GM19467 (cell line): ENCODE data around the gene WWOX.

Experiments used
- ATAC-seq: cut with Tn5 transposase; IDR thresholded peaks from one replicate; pipeline ENCODE4 v1.9.1; 2021; ENCODE audit warnings: mild to moderate bottlenecking, moderate library complexity; ENCODE audit not compliant: unreplicated experiment

WWOX gene

DNA sequence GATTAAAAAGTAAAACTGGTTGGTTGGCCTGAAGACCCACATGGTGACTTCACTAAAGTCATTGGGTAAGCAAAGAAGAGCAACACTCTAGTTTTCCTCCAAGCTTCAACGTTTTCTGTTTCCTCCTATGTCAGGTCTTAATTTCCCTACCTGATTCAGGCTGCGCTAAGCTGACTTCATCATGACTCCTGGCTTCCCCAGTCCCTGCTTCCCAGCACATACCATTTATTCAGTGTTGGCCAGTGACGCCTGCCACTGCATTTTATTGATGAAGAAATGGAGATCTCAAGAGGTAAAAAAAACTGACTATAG lies 645.3 kb downstream of the WWOX start:
- no peak for ATAC-seq

DNA sequence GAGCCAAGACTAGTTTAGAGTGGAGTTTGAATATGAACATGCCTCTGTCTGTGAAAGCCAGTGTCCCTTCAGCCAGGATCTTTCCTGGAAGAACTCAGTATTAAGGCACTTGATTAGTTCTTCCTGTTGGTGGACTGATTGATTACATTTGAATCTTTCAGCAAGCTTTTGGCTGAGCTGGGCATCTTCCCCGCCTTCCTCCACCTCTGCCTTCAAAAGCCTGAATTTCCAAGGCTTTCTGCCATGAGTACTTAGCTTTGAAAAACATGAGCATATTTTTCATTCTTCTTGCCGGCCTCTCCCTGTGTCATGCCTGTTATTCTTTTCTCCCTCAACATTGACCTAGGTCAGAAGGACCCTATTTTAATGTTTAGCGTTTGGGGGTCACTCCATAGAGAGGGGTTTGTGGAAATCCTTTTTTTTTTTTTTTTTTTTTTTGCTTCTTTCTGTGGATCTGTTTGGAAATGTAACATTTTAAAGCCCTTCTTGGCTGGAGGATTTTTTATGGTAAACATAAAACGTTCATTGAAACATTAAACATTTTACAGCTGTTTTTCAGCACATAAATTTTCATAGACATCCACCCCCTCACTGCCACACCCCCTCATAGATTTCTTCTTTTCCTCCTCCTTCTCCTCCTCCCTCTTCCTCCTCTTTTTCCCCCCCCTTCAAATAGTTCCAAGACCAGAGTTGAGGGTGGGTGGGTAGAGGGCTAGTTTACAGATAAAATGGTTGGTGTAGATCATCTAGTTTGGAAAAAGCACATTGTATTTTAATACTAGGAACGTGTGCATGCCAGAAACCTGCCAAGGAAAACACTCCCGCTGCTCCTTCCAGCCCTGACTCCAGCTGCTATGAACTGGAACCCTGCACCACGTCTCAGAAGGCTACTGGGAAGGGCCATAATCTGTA lies 645.9 kb downstream of the WWOX start:
- ATAC-seq: no peak

DNA sequence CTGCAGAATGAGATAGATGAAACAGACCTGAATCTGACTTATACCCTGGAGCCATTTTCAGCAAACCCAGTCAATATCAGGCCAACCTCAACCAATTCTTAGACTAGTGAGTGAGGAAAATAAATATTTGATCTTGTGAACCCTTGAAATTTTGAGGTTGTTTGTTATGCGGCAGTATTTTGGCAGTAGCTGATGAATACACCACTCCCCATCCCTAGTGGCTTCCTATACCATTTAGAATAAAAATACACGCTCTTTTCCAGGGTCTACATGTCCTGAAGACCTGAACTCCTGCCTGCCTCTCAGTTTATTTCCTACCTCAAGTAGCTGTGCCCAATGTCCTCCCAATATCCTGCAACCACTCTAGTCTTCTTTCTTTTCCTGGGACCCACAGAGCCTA lies 647.3 kb downstream of the WWOX start:
- ATAC-seq: no peak

DNA sequence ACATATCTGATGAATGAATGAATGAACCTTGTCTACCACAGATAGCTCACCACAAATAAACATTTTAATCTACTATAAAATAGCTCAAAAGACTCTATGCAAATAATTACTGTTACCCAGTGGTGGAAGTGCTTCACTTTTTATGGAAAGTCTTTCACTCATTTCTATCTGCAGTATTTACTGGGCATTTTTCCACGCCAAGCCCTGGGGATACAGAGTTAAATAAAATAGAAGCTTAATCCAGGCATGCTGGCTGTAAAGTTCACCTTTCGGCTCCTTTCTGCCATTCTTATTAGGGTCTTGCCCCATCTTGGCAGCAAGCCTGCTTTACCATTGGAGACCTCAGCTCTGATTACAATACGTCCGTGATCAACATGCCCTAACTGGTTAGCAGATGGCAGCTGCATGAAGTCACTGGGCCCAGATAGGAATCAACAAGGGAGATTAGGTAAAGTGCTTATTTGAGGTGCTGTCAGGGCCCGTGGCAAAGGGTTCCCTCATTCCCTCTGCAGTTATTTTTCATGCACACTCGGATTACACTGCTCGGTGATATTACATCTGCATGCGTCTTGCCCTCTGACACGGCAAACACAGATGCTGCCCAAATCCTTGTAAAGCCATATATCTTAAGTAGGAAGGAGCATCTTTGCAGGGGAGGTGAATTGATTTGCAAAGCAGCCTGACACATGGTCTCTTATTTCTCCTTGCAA lies 648.9 kb downstream of the WWOX start:
- ATAC-seq: no peak

DNA sequence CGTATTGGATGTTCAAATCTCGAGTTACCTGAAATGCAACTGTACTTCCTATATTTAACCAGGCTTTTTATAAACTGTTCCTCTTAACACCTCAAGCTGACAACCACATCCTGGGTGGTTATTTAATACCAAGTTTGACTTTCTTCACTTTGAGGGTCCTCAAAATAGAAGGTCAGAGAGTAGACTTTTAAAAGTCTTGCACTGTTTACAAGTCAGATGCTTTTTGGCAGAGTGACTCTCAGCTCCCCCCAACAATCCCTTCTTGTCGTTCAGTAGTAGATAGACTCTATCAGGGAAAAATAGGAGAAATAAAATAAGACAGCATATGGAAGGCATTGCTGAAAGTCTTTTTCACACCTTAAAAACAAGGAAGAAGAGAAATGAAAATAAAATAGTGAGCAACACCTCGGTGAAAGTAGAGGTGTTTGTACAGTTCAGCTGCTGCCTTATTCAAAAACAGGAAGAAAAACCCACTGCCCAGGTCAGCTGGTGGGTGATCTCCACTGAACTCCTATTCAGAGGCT lies 650.4 kb downstream of the WWOX start:
- peak; percentile 77 for ATAC-seq

DNA sequence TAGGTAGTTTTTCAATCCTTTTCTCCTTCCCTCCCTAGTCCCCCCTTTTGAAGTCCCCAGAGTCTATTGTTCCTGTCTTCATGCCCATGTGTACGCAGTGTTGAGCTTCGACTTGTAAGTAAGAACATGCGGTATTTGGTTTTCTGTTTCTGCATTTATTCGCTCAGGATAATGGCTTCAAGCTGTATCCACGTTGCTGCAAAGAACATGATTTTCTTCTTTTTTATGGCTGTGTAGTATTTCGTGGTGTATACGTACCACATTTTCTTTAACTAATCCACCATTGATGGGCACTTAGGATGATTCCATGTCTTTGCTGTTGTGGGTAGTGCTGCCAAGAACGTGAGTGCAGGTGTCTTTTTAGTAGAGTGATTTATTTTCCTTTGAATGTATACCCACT lies 651.2 kb downstream of the WWOX start:
- no peak for ATAC-seq

DNA sequence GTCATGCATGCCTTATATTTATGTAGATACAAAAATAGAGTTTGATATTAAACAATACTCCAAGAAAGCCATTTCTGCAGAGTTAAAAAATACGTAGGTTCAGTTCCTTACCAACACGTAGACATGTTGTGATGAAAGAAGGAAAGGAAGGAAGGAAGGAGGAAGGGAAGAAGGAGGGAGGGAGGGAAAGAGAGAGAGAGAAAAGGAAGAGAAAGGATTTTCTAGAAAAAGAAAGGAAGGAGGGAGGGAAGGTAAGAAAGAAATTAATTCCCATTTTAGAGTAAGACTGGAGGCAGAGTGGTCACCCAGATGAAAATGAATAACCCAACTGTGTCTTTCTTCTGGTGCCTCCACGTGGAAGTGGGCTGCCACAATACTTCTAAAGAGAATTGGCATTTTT lies 652.1 kb downstream of the WWOX start:
- ATAC-seq: no peak

DNA sequence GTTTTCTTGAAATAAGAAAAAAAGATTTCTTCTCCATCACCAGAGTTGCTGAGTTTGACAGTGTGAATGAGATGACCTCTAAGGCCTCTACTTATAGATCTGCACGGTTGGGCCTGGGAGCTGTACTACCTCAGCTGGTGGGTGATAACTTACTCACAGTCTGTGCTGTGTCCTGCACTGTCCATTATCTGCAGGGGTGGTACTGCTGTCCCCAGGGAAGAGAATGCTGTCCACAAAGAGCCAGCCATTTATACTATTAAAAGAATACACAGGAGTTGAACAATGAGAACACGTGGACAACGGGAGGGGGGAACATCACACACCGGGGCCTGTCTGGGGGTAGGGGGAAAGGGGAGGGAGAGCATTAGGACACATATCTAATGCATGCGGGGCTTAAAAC lies 655.3 kb downstream of the WWOX start:
- no peak for ATAC-seq

DNA sequence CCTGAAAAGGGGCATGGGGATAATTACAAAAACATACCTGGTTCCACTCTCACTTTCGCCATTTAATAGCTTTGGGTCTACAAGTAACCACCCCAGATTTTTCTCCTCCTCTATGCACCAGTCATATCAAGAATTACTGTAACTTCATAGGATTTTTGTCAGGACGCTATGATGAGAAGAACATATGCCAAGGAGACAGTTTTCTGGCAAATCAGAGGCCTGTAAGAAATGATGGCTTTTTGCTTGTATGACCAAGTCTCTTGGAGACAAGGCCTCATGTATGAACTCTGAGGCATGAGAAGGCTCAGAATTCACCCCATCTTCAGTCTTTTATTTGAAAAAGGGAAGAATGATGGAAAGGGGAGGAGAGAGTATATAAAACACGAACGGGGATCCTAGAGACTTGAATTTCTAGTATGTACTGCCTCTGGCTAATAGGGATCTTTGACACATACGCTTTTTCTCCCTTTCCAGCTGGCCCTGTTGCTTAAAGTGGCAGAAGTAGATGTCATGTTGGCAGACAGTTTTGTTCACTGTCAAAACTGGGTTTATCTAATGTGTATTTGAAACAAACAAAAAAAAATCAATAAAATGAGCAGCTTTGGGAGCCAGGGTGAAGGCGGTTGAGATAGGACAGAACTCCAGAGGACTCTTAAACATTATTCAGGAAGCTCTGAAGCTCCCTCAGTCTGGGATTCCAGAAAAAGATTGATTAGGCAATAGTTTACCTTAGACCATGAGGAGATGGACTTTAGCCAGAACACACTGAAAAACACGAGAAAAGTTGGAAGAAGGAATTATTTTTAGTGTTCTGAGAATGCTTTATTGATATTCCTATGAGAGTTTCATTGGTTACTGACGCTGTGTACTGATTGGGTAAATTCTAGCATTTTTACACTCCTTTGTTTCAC lies 656.6 kb downstream of the WWOX start:
- no peak for ATAC-seq

DNA sequence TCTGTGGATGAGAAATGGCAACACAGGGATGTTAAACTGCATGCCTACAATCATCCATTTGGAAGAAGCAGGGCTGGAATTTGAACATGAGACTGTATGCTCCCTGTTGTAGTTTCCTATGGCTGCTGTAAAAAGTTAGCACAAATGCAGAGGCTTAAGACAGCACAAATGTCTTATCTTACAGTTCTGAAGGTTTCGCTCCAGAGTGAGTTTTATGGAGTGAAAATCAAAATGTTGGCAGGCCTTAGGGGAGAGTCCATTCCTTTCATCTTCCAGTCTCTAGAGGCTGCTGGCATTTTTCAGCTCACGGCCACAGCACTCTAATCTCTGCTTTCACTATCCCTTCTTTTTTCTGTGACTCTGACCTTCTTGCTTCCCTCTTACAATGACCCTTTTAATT lies 660.1 kb downstream of the WWOX start:
- no peak for ATAC-seq

DNA sequence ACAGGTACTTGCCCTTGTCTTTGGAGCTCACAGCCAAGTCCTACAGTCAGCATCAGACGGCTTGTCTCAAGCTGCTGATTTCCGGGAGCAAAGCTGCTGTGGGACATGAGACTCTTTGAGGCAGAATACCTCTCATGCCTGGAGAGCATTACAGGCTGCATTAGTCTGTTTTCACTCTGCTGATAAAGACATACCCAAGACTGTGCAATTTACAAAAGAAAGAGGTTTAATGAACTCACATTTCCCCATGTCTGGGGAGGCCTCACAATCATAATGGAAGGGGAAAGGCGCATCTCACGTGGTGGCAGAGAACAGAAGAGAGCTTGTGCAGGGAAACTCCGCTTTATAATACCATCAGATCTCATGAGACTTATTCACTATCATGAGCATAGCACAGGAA lies 661.2 kb downstream of the WWOX start:
- ATAC-seq: no peak

DNA sequence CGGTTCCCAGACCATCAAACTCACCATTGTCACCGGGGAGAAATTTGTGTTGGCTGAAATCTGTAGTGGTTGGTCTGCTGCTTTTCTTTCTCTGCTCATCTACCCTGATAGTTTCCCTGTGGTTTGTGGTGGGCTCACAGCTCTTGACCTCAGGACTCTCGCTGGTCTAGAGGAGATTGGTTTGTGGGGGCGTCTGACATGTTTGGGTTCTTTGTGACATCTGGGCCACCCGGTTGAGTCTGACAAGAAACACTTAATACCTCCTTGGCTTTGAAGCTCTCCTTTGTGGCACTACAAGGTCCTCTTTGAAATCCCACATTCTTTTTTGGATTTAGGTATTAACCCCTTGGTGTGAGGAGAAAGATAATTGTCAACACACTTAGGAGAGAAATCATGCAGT lies 662.0 kb downstream of the WWOX start:
- peak; percentile 77 for ATAC-seq

DNA sequence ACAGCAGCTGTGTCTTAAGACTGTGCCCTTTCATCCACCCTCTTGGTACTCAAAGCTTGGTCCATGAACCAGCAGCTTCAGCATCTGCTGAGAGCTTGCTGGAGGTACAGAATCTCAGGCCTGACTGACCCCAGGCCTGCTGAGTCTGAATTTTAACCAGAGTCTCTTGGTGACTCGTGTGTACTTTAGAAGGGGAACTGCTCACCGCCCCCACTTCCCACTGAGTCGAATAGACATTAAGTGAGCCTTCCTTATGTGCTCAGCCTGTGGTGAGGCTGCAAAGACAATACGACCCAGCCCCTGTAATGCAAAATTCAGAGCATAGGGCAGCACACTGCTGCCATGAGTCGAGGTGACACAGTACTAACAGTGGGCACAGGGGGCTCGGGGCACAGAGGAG lies 662.8 kb downstream of the WWOX start:
- no peak for ATAC-seq

DNA sequence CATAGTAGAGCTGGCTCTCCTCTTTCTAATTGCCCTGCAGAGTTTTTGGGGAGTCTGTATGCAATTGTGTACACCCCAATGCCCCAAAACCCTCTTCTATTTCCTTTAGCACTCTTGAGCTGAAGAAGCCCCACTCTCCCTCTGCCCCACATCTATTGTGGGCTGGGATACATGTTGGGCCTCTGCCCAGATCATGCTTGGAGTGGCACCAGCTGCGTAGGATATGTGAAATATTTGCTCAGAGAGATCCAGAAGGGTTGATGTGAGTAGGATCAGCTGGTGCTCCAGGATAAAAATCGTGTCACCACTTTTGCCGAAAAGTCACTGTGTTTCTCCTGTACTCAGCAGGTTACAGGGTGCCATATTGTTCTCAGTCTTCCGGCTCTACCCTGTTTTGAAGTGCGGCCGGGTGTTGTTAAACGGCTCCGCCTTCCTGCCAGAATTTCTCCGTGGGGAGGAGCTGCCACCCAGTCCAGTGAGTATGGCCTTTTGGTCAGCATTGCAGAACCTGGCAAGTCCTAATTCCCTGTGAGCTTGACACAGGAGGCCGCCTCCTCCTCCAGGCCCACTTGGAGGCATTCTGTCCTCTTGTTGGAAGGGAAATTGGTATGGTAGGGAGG lies 664.5 kb downstream of the WWOX start:
- no peak for ATAC-seq

DNA sequence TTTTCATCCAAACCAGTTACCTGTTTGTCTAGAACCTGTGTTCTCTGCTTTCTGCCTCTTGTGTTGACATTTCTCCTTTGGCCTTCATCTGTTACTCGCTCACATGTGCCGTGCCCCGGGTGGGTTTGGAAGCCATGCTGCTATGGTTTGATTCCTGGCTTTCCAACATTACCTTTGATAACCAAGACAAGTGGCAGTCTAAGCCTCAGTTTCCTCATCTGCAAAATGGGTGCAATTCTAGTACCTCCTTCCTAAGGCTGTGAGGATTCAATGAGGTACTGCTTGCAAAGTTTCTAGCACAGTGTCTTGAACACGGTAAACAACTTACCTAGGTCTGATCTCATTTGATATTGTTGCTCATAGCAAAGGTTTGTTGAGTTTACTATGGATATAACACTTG lies 665.0 kb downstream of the WWOX start:
- ATAC-seq: no peak

DNA sequence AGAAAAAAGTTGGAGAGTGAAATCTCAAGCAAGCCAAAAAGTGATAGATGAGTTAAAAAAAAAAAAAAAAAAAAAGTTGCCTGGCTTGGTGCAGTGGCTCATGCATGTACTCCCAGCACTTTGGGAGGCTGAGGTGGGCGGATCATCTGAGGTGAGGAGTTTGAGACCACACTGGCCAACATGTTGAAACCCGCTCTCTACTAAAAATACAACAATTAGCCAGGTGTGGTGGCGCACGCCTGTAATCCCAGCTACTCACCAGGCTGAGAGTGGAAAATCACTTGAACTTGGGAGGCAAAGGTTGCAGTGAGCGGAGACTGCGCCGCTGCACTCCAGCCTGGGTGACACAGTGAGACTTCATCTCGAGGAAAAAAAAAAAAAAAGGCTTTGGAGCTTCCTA lies 668.8 kb downstream of the WWOX start:
- no peak for ATAC-seq

DNA sequence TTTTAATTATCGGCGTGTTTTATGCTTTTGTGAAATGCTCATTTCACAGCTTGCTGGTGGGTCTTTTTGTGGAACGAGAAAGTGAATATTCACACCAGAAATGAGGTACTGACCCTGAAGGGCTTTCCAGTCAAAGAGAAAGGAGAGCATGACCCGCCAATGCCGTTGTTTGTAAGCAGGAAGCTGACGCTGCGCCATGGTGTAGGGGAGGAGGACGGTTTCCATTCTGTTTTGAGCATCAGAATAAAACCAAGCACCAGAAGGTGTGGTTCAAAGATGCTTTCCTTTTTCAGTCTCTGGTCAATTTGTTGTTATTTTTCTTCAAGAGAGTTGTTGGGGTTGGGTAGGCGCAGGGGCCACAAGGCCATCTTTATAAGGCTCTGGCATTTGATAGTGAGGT lies 669.3 kb downstream of the WWOX start:
- no peak for ATAC-seq

DNA sequence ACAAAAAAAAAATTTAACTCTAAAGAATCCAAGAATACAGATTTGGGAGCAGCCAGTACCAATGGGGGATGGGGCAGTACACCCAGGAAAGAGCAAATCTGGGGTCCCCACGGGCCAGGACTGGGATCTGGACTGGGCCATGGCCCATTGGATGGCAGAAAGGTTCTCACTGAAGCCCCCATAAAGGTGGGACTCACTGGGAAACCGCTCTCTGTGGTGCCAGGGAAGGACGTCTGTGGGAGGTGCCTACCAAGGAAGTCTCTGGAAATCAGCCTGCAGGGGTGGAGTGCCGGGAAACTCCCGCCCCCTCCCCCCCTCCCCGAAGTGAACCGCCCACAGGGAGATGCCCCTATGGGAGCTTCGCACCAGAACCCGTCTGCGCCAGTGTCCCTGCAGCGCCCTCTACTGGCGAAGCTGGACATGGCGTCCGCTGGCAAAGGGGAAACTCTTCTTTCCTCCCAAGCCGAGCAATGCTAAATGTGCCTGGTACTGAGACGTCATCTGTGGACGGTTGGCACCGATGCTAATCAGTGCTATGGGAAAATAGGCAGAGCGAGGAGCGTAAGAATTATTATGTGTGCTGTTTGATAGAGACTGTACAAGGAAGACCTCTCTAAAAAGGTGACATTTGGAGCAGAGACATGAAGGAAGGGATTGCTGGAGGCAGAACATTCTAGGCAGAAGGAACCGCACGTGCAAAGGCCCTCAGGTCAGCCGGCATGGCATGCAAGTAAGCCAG lies 671.1 kb downstream of the WWOX start:
- ATAC-seq: peak; percentile 83

DNA sequence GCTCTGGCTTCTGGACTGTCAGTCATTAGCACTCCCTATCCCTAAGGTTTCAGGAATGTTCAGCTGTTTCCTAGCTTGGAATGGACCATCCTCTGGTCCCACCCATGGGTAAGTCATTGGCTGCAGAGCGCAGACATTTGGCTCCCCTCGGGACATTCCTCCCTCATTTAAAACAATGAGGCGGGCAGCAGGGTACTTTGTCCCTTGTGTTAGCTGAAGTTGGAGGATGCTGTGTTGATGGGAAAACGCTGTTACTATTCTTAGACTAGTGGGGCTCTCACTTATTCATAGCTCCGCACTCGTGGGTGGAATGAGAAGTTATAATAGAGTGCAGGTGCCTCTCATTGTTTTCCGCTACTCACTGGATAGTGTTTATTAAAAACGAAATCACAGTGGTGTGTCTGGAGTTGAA lies 673.8 kb downstream of the WWOX start:
- ATAC-seq: no peak

DNA sequence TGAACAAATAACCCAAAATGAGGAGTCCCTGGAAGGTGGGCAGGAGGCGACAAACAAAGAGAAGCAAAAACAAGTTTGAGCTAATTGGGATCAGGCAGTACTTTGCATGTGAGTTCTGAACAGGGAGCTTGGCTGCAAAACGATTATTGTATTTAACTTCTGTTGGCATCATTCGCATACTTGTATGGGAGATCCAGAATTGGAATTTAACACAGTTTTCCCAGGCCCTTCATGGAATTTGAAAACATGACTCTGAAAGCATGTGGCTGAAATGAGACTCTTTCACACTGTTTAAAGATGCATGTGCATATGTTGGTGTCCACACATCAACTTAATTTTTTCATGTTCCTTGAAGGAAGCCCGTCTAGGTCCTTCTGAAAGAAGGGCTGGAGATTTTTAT lies 674.3 kb downstream of the WWOX start:
- ATAC-seq: no peak
